ENCODE measurements around the gene FN1.

DNA sequence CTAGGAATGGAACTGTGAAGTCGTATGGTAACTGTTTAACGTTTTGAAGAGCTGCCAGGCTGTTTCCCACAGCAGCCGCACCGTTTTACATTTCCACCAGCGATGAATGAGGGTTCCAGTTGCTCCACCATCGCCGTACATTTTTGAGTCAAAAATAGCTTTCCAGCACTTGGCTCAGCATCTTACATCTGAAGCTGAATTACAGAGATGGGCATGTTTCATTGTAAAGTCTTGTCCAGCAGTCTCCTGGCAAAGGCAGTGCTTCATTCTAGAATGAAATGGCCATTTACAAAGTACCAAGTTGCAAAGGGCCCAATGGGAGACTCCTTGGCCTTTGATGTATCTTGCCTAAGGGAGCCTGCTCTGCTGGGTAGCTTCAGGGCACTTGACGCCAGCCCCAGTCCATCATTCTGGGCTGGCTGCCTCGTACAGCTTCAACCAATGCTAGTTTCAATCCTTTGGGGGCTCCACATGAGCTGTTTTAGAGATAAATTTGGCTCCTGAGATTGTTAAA, 78.9 kb downstream of the FN1 start:
- TF ChIP-seq, protein P1, sequence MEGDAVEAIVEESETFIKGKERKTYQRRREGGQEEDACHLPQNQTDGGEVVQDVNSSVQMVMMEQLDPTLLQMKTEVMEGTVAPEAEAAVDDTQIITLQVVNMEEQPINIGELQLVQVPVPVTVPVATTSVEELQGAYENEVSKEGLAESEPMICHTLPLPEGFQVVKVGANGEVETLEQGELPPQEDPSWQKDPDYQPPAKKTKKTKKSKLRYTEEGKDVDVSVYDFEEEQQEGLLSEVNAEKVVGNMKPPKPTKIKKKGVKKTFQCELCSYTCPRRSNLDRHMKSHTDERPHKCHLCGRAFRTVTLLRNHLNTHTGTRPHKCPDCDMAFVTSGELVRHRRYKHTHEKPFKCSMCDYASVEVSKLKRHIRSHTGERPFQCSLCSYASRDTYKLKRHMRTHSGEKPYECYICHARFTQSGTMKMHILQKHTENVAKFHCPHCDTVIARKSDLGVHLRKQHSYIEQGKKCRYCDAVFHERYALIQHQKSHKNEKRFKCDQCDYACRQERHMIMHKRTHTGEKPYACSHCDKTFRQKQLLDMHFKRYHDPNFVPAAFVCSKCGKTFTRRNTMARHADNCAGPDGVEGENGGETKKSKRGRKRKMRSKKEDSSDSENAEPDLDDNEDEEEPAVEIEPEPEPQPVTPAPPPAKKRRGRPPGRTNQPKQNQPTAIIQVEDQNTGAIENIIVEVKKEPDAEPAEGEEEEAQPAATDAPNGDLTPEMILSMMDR (IDR thresholded peaks at IDR 0.05), result no peak
- TF ChIP-seq POLR2A (IDR thresholded peaks at IDR 0.05), result no peak

Data from thyroid gland (tissue), 4 donors.